GM18867 (cell line): Measurements from ENCODE around the gene KCTD1.

Experiments used
- ATAC-seq: cut with Tn5 transposase; IDR thresholded peaks from one replicate; pipeline ENCODE4 v1.9.1; 2021; ENCODE audit warnings: mild to moderate bottlenecking, moderate library complexity; ENCODE audit not compliant: unreplicated experiment

The KCTD1 gene

DNA sequence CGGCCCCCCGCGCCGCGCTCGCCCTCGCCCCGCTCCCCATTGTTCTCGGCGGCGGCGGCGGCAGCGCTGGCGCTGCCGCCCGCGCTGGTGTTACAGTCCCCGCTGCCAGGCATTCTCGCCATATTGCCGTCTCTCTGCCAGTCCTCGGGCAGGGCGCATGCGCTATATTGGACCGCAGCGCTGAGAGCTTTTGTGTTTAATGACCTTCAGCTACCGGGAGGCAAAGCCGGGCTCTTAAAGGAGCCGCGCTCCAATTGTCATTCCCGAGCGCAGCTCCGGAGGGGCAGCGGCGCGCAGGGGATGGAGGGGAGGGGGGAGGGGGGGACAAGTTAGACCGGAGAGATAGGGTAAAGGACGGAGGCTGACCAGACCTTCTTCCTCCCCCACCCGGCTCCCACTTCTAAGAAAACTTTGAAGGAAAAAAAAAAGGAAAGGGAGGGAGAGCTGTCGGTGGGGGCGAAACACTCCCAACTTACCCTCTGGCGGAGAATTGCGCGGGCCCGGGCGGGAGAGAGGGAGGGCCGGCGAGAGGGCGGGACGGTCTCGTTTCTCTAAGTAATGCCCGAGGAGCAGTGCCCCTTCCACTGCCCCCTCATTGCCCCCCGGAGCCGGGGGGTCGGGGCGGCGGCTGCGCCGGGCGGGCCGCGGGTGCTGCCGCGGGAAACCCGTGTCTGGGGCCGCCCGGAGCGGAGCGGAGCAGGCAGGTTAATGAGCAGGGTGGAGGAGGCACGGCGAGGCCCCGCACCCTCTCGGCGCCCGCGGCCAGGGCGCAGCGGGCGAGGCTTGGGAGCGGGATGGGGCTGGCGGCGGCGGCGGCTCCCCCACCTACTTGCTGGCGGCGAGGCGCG lies at the start of gene KCTD1:
TSS of gene KCTD1 (minus strand) at position 139 of the 848 bp plus-strand sequence. CDS start at position 122, 17 bp downstream.
- peak; percentile 56 for ATAC-seq

GRCh38 chr18:26593365-26594320 lies 45.3 kb upstream of the KCTD1 start:
- no peak for ATAC-seq

- no peak for ATAC-seq
Measured at GRCh38 chr18:26584745-26585144, 36.4 kb upstream of the KCTD1 start.

- ATAC-seq, result no peak
Measured at GRCh38 chr18:26579941-26580618, 31.7 kb upstream of the KCTD1 start.

DNA sequence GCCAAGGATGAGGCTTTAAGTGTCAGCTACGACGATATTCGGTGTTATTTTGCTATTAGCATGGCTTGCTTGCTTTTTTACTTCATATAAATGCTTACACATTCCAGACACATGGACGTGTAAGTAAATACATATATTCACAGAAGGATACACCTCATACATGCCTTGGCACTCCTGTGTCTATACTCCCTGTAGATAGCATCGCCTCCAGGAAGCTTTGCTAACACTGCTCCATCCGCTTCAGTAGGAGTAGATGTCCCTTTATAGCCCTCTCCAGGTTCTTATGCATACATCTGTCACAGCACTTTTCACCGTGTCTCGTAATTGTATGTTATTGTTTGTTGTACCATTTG lies 27.5 kb upstream of the KCTD1 start:
- no peak for ATAC-seq

GRCh38 chr18:26574958-26575864 lies 26.9 kb upstream of the KCTD1 start:
- no peak for ATAC-seq

- no peak for ATAC-seq
Measured at GRCh38 chr18:26568926-26569665, 20.7 kb upstream of the KCTD1 start.

GRCh38 chr18:26568513-26568912 lies 20.2 kb upstream of the KCTD1 start:
- no peak for ATAC-seq

GRCh38 chr18:26566874-26567555 lies 18.7 kb upstream of the KCTD1 start:
- ATAC-seq, result no peak

GRCh38 chr18:26565514-26565913 lies 17.2 kb upstream of the KCTD1 start:
- ATAC-seq, result no peak

DNA sequence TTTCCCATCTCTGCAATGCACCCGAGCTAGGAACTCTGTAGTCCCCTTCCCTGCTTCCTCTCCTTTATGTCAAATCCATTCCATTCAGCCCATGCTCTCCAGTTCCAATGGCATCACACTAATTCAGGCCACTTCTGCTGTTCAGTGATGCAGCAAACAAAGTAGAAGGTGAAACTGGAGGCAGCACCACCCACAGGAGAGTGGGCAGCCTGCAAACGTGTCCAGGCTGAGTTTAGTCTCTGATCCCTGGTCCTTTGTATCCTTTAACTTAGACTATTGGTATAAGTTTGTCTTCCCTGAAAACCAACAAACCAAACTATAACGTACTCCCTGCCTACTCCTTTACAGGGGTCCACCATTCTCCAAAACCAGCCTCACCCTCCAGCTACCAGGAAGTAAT lies 14.7 kb upstream of the KCTD1 start:
- no peak for ATAC-seq

DNA sequence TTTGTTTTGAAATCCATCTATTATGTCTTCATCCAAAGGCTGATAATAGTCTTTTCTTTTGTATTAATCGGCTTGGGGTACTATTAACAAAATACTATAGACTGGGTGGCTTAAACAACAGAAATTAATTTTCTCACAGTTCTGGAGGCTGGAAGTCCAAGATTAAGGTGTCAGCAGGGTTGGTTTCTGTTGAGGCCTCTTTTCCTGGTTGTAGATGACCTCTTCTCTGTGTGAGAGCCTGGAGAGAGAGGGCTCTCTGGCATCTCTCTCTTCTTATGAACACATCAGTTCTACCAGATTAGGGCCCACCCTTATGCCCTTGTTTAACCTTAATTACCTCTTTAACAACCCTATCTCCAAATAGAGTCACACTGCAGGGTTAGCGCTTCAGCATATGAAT lies 14.2 kb upstream of the KCTD1 start:
- ATAC-seq, result no peak

DNA sequence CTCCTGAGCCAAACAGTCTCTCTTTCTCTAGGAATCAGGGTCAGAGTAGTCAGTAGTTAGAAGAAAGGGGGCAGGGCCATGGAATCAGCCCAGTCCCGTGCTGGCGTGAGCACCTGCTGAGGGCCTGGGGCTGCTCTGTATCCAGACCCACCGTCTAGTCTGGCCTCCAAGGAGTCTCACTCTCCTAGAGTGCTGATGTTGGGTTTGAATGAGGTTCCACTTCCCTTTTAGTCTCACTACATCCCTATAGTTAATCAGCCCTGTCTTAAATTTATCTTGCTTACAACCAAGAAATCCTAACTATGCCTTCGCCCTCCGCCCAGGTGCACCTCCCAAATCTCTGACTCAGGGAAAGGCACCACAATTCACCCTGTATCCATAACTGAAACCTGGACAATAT lies 13.4 kb upstream of the KCTD1 start:
- no peak for ATAC-seq

DNA sequence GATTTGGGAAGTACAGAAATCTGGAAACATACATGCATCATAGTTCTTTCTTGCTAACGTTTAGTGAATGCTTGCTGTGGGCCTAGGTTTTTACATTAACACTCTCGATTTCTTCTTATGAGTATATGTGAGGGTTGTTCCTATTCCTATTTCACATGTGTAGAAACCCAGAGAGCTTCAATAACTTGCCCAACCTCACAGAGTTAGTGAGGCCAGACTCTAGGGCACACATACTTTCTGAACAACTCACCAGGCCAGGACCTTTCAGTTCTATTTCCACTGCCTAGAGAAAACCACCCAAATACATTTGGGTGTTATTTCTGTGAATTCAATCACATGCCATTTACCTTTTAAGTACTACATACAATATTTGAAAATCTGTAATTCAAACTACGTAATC lies 8.2 kb upstream of the KCTD1 start:
- peak; percentile 96 for ATAC-seq

GRCh38 chr18:26555804-26556553 lies 7.6 kb upstream of the KCTD1 start:
- peak; percentile 4 for ATAC-seq

GRCh38 chr18:26553943-26554342 lies 5.6 kb upstream of the KCTD1 start:
- no peak for ATAC-seq

DNA sequence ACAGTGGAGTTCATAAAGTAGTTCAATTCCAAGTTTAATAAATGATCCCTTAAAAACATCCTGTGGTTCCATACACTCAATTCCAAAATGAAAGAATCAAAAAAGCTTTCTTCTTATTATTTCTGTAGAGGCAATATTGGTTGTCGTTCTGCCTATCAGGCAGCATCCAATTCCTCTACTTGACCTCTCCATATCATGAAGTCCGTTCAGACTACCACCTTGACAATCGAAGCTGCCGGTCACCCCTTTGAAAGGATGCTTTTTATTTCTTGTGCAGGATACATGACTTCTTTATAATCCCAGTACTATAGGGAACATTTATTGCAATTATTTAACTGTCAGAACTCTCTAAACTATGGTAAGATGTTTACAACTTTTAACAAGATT lies 3.3 kb upstream of the KCTD1 start:
- ATAC-seq, result no peak

- ATAC-seq, result no peak
Measured at GRCh38 chr18:26550998-26551694, 2.8 kb upstream of the KCTD1 start.
